GM23248 (cell line): ENCODE measurements around the gene PEX26.
"Not testable (repeated sequence)": the region's sequence is repeated elsewhere in the genome, so short reads cannot be mapped to it uniquely, and the experiment has no call there.

Experiments used
- EZH2 ChIP-seq: fragments of 200-600 bp; sonication (generic); IDR thresholded peaks from 2 replicates; pipeline ENCODE4 v1.6.1; 2018; ENCODE audit warnings: antibody characterized with exemption, mild to moderate bottlenecking; ENCODE audit not compliant: insufficient read depth, poor library complexity, severe bottlenecking
- EZH2phosphoT487 ChIP-seq: fragments of 200-600 bp; sonication (generic); IDR thresholded peaks from 2 replicates; pipeline ENCODE4 v1.6.1; 2018; ENCODE audit warnings: antibody characterized with exemption, moderate library complexity, mild to moderate bottlenecking, low read depth; ENCODE audit not compliant: insufficient read depth

DNA sequence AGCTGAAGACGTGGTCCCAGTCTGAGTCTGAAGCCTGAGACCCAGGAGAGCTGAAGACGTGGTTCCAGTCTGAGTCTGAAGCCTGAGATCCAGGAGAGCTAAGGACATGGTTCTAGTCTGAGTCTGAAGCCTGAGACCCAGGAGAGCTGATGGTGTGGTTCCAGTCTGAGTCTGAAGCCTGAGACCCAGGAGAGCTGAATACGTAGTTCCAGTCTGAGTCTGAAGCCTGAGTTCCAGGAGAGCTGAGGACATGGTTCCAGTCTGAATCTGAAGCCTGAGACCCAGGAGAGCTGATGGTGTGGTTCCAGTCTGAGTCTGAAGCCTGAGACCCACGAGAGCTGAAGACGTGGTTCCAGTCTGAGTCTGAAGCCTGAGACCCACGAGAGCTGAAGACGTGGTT lies 28.2 kb downstream of the PEX26 start:
- TF ChIP-seq EZH2, EZH2phosphoT487: not testable (repeated sequence)
